NCI-H1105 (cell line): ENCODE results near the gene FUT3.
A peak's percentile ranks its signal among the peaks of the same experiment; 100 is the strongest.

Source experiments
- DNase-seq: peaks from one replicate; lab custom pipeline; 2025; lab: John Stamatoyannopoulos, UW

FUT3 gene

GRCh38 chr19:5823579-5824281 is 27.5 kb downstream of the FUT3 start:
- DNase-seq, result no peak

GRCh38 chr19:5822181-5822844 is 28.9 kb downstream of the FUT3 start:
- no peak for DNase-seq

GRCh38 chr19:5821521-5822180 is 29.6 kb downstream of the FUT3 start:
- no peak for DNase-seq

- no peak for DNase-seq
These were observed 30.5 kb downstream of the FUT3 start for GRCh38 chr19:5820785-5821184.

GRCh38 chr19:5818594-5818993 is 32.7 kb downstream of the FUT3 start:
- DNase-seq, result no peak

- DNase-seq, result no peak
These were observed 34.0 kb downstream of the FUT3 start for GRCh38 chr19:5817218-5817617.

- DNase-seq, result no peak
These were observed 36.4 kb downstream of the FUT3 start for GRCh38 chr19:5814852-5815246.

- DNase-seq, result no peak
These were observed 37.0 kb downstream of the FUT3 start for GRCh38 chr19:5814123-5814851.

GRCh38 chr19:5811117-5811516 is 40.1 kb downstream of the FUT3 start:
- no peak for DNase-seq

GRCh38 chr19:5809469-5809868 is 41.8 kb downstream of the FUT3 start:
- DNase-seq, result no peak

GRCh38 chr19:5809053-5809452 is 42.2 kb downstream of the FUT3 start:
- no peak for DNase-seq

- no peak for DNase-seq
These were observed 43.0 kb downstream of the FUT3 start for GRCh38 chr19:5808120-5808816.

- no peak for DNase-seq
These were observed 44.3 kb downstream of the FUT3 start for GRCh38 chr19:5806905-5807304.

- no peak for DNase-seq
These were observed 45.1 kb downstream of the FUT3 start for GRCh38 chr19:5806133-5806489.

GRCh38 chr19:5805462-5806132 is 45.7 kb downstream of the FUT3 start:
- peak; percentile 81 for DNase-seq

GRCh38 chr19:5804516-5805461 is 46.5 kb downstream of the FUT3 start, which contains the start of gene NRTN:
Gene NRTN, plus strand, starts transcription at chr19:5805067. Its CDS starts 19,099 bp downstream, at chr19:5824166.
- peak; percentile 47 for DNase-seq

GRCh38 chr19:5803752-5804515 is 47.3 kb downstream of the FUT3 start:
- DNase-seq, result peak; percentile 93

- no peak for DNase-seq
These were observed 47.9 kb downstream of the FUT3 start for GRCh38 chr19:5803441-5803751.

GRCh38 chr19:5801796-5802619 is 49.2 kb downstream of the FUT3 start:
- no peak for DNase-seq
